Astrocyte (in vitro differentiated cells and primary cell): ENCODE measurements around the gene MGMT. TPM values are rescaled to one million over a fixed set of nuclear protein-coding genes. Genes with fewer than 3 reads are reported as not detected.

ENCODE experiments used
- DNase-seq: peaks from one replicate; pipeline ENCODE4 v3.0.0-alpha.2; 2010; ENCODE audit warnings: low read depth
- FAIRE-seq: peaks from 2 replicates; lab custom pipeline; 2011; peaks lifted over from hg19 to GRCh38; lab: Jason Lieb, UNC
- H2AFZ ChIP-seq: 2 replicates; pipeline ENCODE4 v1.6.0; 2012; ENCODE audit warnings: low read depth, low read length, inconsistent platforms
- H3K27ac ChIP-seq: 2 replicates; pipeline ENCODE4 v1.5.1; 2011; ENCODE audit warnings: low read depth, low read length, inconsistent platforms
- H3K27me3 ChIP-seq: 2 replicates; pipeline ENCODE4 v1.6.0; 2011; ENCODE audit warnings: low read length, inconsistent platforms; ENCODE audit not compliant: insufficient read depth
- H3K36me3 ChIP-seq: 2 replicates; pipeline ENCODE4 v1.5.1; 2011; ENCODE audit warnings: low read length, inconsistent platforms; ENCODE audit not compliant: insufficient read depth
- H3K4me1 ChIP-seq: 2 replicates; pipeline ENCODE4 v1.5.1; 2011; ENCODE audit warnings: low read length, inconsistent platforms; ENCODE audit not compliant: insufficient read depth
- H3K4me2 ChIP-seq: 2 replicates; pipeline ENCODE4 v1.6.0; 2012; ENCODE audit warnings: low read length, inconsistent platforms
- H3K4me3 ChIP-seq: 2 replicates; pipeline ENCODE4 v1.5.1; 2011; ENCODE audit warnings: low read depth, mild to moderate bottlenecking, low read length, inconsistent platforms; ENCODE audit not compliant: insufficient read depth
- H3K79me2 ChIP-seq: 2 replicates; pipeline ENCODE4 v1.6.0; 2012; ENCODE audit warnings: mild to moderate bottlenecking, low read length, inconsistent platforms; ENCODE audit not compliant: insufficient read depth
- H3K9ac ChIP-seq: 2 replicates; pipeline ENCODE4 v1.6.0; 2012; ENCODE audit warnings: mild to moderate bottlenecking, low read length, inconsistent platforms
- H3K9me3 ChIP-seq: 2 replicates; pipeline ENCODE4 v1.5.1; 2012; ENCODE audit warnings: low read depth, mild to moderate bottlenecking, low read length, inconsistent platforms; ENCODE audit not compliant: insufficient read depth
- H4K20me1 ChIP-seq: 2 replicates; pipeline ENCODE4 v1.6.0; 2012; ENCODE audit warnings: low read length, inconsistent platforms; ENCODE audit not compliant: insufficient read depth
- H3K27ac Mint-ChIP-seq: one replicate; pipeline ENCODE4 v1.8.0; 2021; ENCODE audit warnings: mild to moderate bottlenecking, mixed read lengths; ENCODE audit not compliant: unreplicated experiment
- H3K27me3 Mint-ChIP-seq: one replicate; pipeline ENCODE4 v1.8.0; 2021; ENCODE audit warnings: low read depth, mixed read lengths; ENCODE audit not compliant: unreplicated experiment
- H3K36me3 Mint-ChIP-seq: one replicate; pipeline ENCODE4 v1.8.0; 2021; ENCODE audit warnings: low read depth, mixed read lengths; ENCODE audit not compliant: unreplicated experiment
- H3K4me1 Mint-ChIP-seq: one replicate; pipeline ENCODE4 v1.8.0; 2021; ENCODE audit warnings: low read depth, mixed read lengths; ENCODE audit not compliant: unreplicated experiment
- H3K4me3 Mint-ChIP-seq: one replicate; pipeline ENCODE4 v1.8.0; 2021; ENCODE audit warnings: mild to moderate bottlenecking, moderate library complexity, mixed read lengths; ENCODE audit not compliant: unreplicated experiment
- H3K9me3 Mint-ChIP-seq: one replicate; pipeline ENCODE4 v1.8.0; 2021; ENCODE audit warnings: mild to moderate bottlenecking, mixed read lengths; ENCODE audit not compliant: unreplicated experiment
- EZH2 ChIP-seq: IDR thresholded peaks from 2 replicates; pipeline ENCODE4 v1.6.1; 2012; ENCODE audit warnings: mild to moderate bottlenecking, low read length, inconsistent platforms; ENCODE audit not compliant: insufficient read depth
- total RNA-seq: library from RNA; stranded (reverse); gene quantifications from 2 replicates; pipeline ENCODE4 v1.2.1, GENCODE V29; 2021
- TF ChIP-seq, protein P1 (sequence below): IDR thresholded peaks from 2 replicates; pipeline ENCODE4 v1.5.1; 2011; ENCODE audit warnings: low read depth, mild to moderate bottlenecking, inconsistent platforms, low read length, moderate library complexity; ENCODE audit not compliant: insufficient read depth

MGMT gene
- total RNA-seq, 1 donor from 2014 or later, result 9.5 TPM

DNA sequence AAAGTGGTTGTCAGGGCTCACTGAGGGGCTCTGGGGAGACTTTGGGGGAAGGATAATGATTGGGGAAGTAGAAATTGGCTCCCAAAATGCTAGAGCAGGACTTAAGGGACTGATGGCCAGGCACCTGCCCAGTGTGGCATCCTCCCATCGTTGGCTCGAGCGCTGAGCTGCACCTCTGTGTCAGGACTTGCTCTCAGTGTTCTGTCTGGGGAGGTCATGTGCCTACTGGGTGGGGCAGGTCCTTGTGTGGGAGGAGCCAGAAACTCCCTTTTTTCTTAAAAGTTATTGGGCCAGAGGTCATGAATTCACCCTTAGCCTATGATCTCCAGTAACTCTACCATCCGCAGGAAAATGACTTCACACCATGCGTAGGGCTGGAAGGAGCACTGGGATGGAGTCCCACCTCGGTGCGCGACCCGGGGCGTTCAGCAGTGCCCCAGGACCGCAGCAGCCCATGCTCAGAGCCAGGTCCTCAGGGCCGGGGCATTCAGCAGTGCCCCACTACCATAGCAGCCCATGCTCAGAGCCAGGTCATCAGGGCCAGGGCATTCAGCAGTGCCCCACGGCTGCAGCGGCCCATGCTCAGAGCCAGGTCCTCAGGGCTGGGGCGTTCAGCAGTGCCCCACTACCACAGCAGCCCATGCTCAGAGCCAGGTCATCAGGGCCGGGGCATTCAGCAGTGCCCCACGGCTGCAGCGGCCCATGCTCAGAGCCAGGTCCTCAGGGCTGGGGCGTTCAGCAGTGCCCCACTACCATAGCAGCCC lies 275.1 kb downstream of the MGMT start:
- Mint-ChIP-seq H3K4me1 (no peaks in the 10 kb centered on the region), H3K9me3 (peaks cover 10% of the 10 kb centered on the region), H3K36me3 (peaks cover 2% of the 10 kb centered on the region), H3K27me3 (peaks cover 3% of the 10 kb centered on the region), H3K27ac (no peak overlapping the region), H3K4me3 (no peak overlapping the region)
- TF ChIP-seq, protein P1, sequence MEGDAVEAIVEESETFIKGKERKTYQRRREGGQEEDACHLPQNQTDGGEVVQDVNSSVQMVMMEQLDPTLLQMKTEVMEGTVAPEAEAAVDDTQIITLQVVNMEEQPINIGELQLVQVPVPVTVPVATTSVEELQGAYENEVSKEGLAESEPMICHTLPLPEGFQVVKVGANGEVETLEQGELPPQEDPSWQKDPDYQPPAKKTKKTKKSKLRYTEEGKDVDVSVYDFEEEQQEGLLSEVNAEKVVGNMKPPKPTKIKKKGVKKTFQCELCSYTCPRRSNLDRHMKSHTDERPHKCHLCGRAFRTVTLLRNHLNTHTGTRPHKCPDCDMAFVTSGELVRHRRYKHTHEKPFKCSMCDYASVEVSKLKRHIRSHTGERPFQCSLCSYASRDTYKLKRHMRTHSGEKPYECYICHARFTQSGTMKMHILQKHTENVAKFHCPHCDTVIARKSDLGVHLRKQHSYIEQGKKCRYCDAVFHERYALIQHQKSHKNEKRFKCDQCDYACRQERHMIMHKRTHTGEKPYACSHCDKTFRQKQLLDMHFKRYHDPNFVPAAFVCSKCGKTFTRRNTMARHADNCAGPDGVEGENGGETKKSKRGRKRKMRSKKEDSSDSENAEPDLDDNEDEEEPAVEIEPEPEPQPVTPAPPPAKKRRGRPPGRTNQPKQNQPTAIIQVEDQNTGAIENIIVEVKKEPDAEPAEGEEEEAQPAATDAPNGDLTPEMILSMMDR, result no peak
- no peak for TF ChIP-seq EZH2
- no peak overlapping the region for H3K9ac ChIP-seq
- H4K20me1 ChIP-seq, result no peaks in the 10 kb centered on the region
- DNase-seq (no peak), FAIRE-seq (no peak)
- H3K27me3 ChIP-seq, result no peaks in the 10 kb centered on the region
- peaks cover 9% of the 10 kb centered on the region for H3K9me3 ChIP-seq
- no peaks in the 10 kb centered on the region for H3K79me2 ChIP-seq
- H2AFZ ChIP-seq, result no peak overlapping the region
- H3K27ac ChIP-seq, result no peak overlapping the region
- H3K4me3 ChIP-seq, result no peak overlapping the region
- H3K4me2 ChIP-seq, result no peak overlapping the region
- H3K36me3 ChIP-seq, result no peaks in the 10 kb centered on the region
- no peaks in the 10 kb centered on the region for H3K4me1 ChIP-seq

DNA sequence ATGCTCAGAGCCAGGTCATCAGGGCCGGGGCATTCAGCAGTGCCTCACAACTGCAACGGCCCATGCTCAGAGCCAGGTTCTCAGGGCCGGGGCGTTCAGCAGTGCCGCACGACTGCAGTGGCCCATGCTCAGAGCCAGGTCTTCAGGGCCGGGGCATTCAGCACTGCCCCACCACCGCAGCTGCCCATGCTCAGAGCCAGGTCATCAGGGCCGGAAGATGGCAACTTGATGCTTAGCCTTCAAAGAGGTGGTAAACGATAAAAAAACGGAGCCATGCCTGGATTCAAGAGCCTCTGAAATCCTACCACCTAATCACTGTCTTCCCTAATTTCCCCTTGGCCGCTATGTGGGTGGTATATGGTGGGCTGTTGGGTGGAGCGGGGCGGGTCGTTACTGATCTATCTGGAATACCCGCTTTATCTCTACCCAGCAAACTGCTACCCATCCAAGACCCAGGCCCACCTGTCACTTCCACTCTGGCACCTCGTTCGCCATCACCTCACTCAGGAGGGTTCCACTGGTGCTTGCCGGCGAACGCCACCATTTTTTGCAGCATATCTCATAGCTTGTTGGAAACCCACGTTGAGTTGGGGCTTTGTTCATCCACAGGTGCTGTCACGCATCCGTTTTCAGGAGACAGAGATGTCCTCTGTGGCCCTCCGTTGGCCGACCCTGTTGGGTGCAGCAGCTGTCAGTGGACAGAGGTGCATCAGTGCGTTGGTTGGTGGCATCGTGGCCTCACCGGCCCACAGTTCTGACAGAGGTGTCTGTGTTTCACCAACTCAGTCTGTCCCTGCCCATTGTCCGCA lies 275.9 kb downstream of the MGMT start:
- peaks cover 9% of the 10 kb centered on the region for H3K9me3 ChIP-seq
- H3K4me3 ChIP-seq, result no peak overlapping the region
- DNase-seq (no peak), FAIRE-seq (no peak)
- no peaks in the 10 kb centered on the region for H3K36me3 ChIP-seq
- H2AFZ ChIP-seq, result no peak overlapping the region
- TF ChIP-seq, protein P1, result no peak
- no peak for TF ChIP-seq EZH2
- H4K20me1 ChIP-seq, result no peaks in the 10 kb centered on the region
- Mint-ChIP-seq H3K9me3 (peaks cover 10% of the 10 kb centered on the region), H3K36me3 (peaks cover 2% of the 10 kb centered on the region), H3K4me1 (no peaks in the 10 kb centered on the region), H3K27ac (no peak overlapping the region), H3K4me3 (no peak overlapping the region), H3K27me3 (peaks cover 3% of the 10 kb centered on the region)
- no peaks in the 10 kb centered on the region for H3K4me1 ChIP-seq
- no peak overlapping the region for H3K9ac ChIP-seq
- H3K79me2 ChIP-seq, result no peaks in the 10 kb centered on the region
- H3K27ac ChIP-seq, result no peak overlapping the region
- no peak overlapping the region for H3K4me2 ChIP-seq
- H3K27me3 ChIP-seq, result no peaks in the 10 kb centered on the region

DNA sequence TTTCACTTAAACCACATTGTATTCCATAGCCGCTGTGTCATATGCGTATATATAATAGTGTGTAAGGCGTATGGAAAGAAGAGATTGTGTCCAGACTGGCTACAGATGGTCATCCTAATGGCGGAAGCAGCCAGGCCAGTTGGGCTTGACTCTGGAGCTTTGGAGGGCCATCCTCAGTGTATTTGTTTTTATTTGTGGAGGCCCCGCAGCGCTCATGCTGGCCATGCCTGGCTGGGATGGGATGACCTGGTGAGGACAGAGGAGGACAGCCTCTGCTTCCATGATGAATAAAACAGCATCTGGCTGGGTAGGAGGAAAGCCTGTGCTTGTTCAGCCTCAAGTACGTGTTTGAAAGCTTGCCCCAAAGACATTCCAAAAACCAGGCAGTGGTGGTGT lies 276.7 kb downstream of the MGMT start:
- Histone ChIP-seq H3K9me3 (peaks cover 11% of the 10 kb centered on the region), H3K4me2 (no peak overlapping the region), H3K4me1 (no peaks in the 10 kb centered on the region), H3K9ac (no peak overlapping the region), H2AFZ (no peak overlapping the region), H3K27me3 (no peaks in the 10 kb centered on the region), H4K20me1 (no peaks in the 10 kb centered on the region), H3K4me3 (no peak overlapping the region), H3K79me2 (no peaks in the 10 kb centered on the region), H3K27ac (no peak overlapping the region), H3K36me3 (no peaks in the 10 kb centered on the region)
- no peak overlapping the region for H3K27ac Mint-ChIP-seq
- peaks cover 3% of the 10 kb centered on the region for H3K27me3 Mint-ChIP-seq
- no peak for DNase-seq
- no peak for FAIRE-seq
- peaks cover 8% of the 10 kb centered on the region for H3K9me3 Mint-ChIP-seq
- TF ChIP-seq, protein P1, result no peak
- TF ChIP-seq EZH2, result no peak
- no peak overlapping the region for H3K4me3 Mint-ChIP-seq
- no peaks in the 10 kb centered on the region for H3K4me1 Mint-ChIP-seq
- peaks cover 2% of the 10 kb centered on the region for H3K36me3 Mint-ChIP-seq
